HepG2 (cell line): ENCODE results near the gene TMEM14B. TPM values are rescaled to one million over a fixed set of nuclear protein-coding genes. Genes with fewer than 3 reads are reported as not detected.
A peak's percentile ranks its signal among the peaks of the same experiment; 100 is the strongest.

ENCODE experiments used
- ARID2 ChIP-seq: sonication (generic); formaldehyde crosslinking; IDR thresholded peaks from 2 replicates; pipeline ENCODE4 v1.8.1; 2022; ENCODE audit warnings: mild to moderate bottlenecking, missing genetic modification reagents, borderline replicate concordance
- ASH2L ChIP-seq: fragments of 300-600, 200-600 bp; sonication (generic); IDR thresholded peaks from 2 replicates; pipeline ENCODE4 v1.7.0; 2017; ENCODE audit warnings: low read depth, mild to moderate bottlenecking, moderate library complexity, mixed read lengths, low read length; ENCODE audit not compliant: insufficient read length
- CCAR2 ChIP-seq: fragments of 200-400 bp; formaldehyde crosslinking; optimal IDR thresholded peaks from 2 replicates; pipeline ENCODE3; 2018; ENCODE audit warnings: low read depth, mild to moderate bottlenecking, low read length, moderate library complexity
- MXD4 ChIP-seq: IDR thresholded peaks from 2 replicates; pipeline ENCODE4 v1.6.1; 2016; ENCODE audit warnings: mild to moderate bottlenecking, missing biosample characterization, missing genetic modification reagents
- NFKB2 ChIP-seq: sonication (generic); formaldehyde crosslinking; IDR thresholded peaks from 2 replicates; pipeline ENCODE4 v1.4.0; 2020; ENCODE audit warnings: missing genetic modification reagents, borderline replicate concordance
- SMAD3 ChIP-seq: sonication (generic); formaldehyde crosslinking; IDR thresholded peaks from 2 replicates; pipeline ENCODE4 v1.4.0; 2020; ENCODE audit warnings: missing genetic modification reagents
- SP140L ChIP-seq: sonication (generic); formaldehyde crosslinking; IDR thresholded peaks from 2 replicates; pipeline ENCODE4 v1.4.0; 2020; ENCODE audit warnings: missing genetic modification reagents, borderline replicate concordance
- TAF1 ChIP-seq: sonication (generic); formaldehyde crosslinking; IDR thresholded peaks from 2 replicates; pipeline ENCODE4 v1.4.0; 2020; ENCODE audit warnings: missing genetic modification reagents
- TARDBP ChIP-seq: sonication (generic); formaldehyde crosslinking; IDR thresholded peaks from 2 replicates; pipeline ENCODE4 v1.8.0; 2022; ENCODE audit warnings: mild to moderate bottlenecking, missing genetic modification reagents
- ZNF17 ChIP-seq: sonication (generic); formaldehyde crosslinking; IDR thresholded peaks from 2 replicates; pipeline ENCODE4 v1.5.0; 2020; ENCODE audit warnings: mild to moderate bottlenecking, missing genetic modification reagents
- ZNF451 ChIP-seq: sonication (generic); formaldehyde crosslinking; IDR thresholded peaks from 2 replicates; pipeline ENCODE4 v1.5.0; 2020; ENCODE audit warnings: mild to moderate bottlenecking, missing genetic modification reagents
- ZZZ3 ChIP-seq: sonication (generic); formaldehyde crosslinking; IDR thresholded peaks from 2 replicates; pipeline ENCODE4 v1.4.0; 2020; ENCODE audit warnings: missing genetic modification reagents, mild to moderate bottlenecking, borderline replicate concordance
- polyA plus RNA-seq, 8 experiments: library from polyadenylated mRNA; depleted of rRNA in 3 of 8; stranded (reverse) in 7 of 8; unstranded in 1 of 8; fragments of >200 nt; fragmentation: Illumina TruSeq in 4 of 8; extraction: Trizol in 4 of 8; gene quantifications; 2 replicates each; pipeline versions ENCODE4 v1.2.1 to v1.2.3, GENCODE V29; 2011 to 2016; ENCODE audit warnings: low read depth in 4 of 8, missing spikeins in 1 of 8, mixed read lengths in 1 of 8; ENCODE audit not compliant: insufficient read depth in 1 of 8
- total RNA-seq, 5 experiments: library from RNA; depleted of rRNA; stranded (reverse); fragments of >200 nt; fragmentation: Illumina TruSeq; extraction: Trizol; gene quantifications; 2 replicates each; pipeline ENCODE4 v1.2.3, GENCODE V29; 2016; ENCODE audit warnings: low read depth in 1 of 5
- TF ChIP-seq, protein P1 (sequence below): sonication (generic); formaldehyde crosslinking; IDR thresholded peaks from 2 replicates; pipeline ENCODE4 v1.8.0; 2022; ENCODE audit warnings: missing genetic modification reagents, mild to moderate bottlenecking, moderate library complexity, borderline replicate concordance
- TF ChIP-seq, protein P2 (sequence below): sonication (generic); formaldehyde crosslinking; conservative IDR thresholded peaks from 2 replicates; pipeline ENCODE4 v1.4.0; 2020; ENCODE audit warnings: mild to moderate bottlenecking, missing genetic modification reagents, moderate library complexity
- TF ChIP-seq, protein P3 (sequence below): IDR thresholded peaks from 2 replicates; pipeline ENCODE4 v1.6.1; 2012; ENCODE audit warnings: low read depth, low read length, improper control_type of control experiment
- TF ChIP-seq, protein P4 (sequence below): sonication (generic); formaldehyde crosslinking; IDR thresholded peaks from 2 replicates; pipeline ENCODE4 v1.5.0; 2020; ENCODE audit warnings: mild to moderate bottlenecking, missing genetic modification reagents, borderline replicate concordance
- TF ChIP-seq, protein P5 (sequence below): sonication (generic); formaldehyde crosslinking; IDR thresholded peaks from 2 replicates; pipeline ENCODE4 v1.8.1; 2023; ENCODE audit warnings: mild to moderate bottlenecking, missing genetic modification reagents

TMEM14B gene
- total and polyA plus RNA-seq, 2 of the 13 experiments (the other 11 are each of a cell fraction or from before 2014, with no cell fraction given) = 133 to 200 TPM

DNA sequence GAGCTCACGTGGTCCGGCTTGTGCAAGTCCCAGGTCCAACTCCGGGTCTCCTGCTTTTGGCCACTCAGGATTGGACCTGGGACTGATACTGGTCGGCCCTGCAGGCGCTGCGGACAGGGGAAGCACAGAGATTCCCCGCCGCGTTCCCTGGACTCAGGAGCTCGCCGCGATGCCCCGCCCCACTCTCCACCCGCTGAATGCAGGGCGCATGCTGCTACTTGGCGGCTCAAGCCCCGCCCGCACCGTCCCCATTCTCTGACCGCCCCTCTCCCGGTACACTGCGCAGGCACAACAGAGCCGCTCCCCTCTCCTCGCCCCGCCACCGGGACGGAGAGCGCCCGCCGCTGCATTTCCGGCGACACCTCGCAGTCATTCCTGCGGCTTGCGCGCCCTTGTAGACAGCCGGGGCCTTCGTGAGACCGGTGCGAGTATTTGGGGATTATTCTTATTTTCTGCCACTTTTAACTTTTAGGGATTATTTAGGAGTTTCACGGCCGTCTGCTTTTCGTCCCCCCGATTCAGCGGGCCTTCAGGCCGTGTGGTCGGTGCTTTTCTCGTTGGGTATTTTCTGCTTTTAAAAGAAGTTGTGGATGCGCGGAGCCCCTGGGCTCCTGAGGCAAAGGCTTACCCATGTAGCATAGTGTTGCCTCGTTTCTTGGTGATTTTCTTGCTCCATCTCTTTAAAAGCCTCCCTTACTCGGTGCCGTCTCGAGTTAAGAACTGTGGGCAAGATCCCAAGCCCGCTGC is 24.6 kb upstream of the TMEM14B start, which contains the start of gene TMEM14C (continued):
- TF ChIP-seq, protein P1, sequence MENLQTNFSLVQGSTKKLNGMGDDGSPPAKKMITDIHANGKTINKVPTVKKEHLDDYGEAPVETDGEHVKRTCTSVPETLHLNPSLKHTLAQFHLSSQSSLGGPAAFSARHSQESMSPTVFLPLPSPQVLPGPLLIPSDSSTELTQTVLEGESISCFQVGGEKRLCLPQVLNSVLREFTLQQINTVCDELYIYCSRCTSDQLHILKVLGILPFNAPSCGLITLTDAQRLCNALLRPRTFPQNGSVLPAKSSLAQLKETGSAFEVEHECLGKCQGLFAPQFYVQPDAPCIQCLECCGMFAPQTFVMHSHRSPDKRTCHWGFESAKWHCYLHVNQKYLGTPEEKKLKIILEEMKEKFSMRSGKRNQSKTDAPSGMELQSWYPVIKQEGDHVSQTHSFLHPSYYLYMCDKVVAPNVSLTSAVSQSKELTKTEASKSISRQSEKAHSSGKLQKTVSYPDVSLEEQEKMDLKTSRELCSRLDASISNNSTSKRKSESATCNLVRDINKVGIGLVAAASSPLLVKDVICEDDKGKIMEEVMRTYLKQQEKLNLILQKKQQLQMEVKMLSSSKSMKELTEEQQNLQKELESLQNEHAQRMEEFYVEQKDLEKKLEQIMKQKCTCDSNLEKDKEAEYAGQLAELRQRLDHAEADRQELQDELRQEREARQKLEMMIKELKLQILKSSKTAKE (CRISPR knock-in tag) = peak; percentile 86
- TF ChIP-seq SMAD3 (CRISPR knock-in tag) = peak; percentile 74
- TF ChIP-seq TARDBP = peak; percentile 88; the same call in 1 of the 2 replicates
- TF ChIP-seq, protein P2, sequence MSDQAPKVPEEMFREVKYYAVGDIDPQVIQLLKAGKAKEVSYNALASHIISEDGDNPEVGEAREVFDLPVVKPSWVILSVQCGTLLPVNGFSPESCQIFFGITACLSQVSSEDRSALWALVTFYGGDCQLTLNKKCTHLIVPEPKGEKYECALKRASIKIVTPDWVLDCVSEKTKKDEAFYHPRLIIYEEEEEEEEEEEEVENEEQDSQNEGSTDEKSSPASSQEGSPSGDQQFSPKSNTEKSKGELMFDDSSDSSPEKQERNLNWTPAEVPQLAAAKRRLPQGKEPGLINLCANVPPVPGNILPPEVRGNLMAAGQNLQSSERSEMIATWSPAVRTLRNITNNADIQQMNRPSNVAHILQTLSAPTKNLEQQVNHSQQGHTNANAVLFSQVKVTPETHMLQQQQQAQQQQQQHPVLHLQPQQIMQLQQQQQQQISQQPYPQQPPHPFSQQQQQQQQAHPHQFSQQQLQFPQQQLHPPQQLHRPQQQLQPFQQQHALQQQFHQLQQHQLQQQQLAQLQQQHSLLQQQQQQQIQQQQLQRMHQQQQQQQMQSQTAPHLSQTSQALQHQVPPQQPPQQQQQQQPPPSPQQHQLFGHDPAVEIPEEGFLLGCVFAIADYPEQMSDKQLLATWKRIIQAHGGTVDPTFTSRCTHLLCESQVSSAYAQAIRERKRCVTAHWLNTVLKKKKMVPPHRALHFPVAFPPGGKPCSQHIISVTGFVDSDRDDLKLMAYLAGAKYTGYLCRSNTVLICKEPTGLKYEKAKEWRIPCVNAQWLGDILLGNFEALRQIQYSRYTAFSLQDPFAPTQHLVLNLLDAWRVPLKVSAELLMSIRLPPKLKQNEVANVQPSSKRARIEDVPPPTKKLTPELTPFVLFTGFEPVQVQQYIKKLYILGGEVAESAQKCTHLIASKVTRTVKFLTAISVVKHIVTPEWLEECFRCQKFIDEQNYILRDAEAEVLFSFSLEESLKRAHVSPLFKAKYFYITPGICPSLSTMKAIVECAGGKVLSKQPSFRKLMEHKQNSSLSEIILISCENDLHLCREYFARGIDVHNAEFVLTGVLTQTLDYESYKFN = peak; percentile 89
- TF ChIP-seq, protein P3, sequence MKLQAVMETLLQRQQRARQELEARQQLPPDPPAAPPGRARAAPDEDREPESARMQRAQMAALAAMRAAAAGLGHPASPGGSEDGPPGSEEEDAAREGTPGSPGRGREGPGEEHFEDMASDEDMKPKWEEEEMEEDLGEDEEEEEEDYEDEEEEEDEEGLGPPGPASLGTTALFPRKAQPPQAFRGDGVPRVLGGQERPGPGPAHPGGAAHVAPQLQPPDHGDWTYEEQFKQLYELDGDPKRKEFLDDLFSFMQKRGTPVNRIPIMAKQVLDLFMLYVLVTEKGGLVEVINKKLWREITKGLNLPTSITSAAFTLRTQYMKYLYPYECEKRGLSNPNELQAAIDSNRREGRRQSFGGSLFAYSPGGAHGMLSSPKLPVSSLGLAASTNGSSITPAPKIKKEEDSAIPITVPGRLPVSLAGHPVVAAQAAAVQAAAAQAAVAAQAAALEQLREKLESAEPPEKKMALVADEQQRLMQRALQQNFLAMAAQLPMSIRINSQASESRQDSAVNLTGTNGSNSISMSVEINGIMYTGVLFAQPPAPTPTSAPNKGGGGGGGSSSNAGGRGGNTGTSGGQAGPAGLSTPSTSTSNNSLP = peak; percentile 45; the same call in 1 of the 2 replicates
- TF ChIP-seq, protein P4, sequence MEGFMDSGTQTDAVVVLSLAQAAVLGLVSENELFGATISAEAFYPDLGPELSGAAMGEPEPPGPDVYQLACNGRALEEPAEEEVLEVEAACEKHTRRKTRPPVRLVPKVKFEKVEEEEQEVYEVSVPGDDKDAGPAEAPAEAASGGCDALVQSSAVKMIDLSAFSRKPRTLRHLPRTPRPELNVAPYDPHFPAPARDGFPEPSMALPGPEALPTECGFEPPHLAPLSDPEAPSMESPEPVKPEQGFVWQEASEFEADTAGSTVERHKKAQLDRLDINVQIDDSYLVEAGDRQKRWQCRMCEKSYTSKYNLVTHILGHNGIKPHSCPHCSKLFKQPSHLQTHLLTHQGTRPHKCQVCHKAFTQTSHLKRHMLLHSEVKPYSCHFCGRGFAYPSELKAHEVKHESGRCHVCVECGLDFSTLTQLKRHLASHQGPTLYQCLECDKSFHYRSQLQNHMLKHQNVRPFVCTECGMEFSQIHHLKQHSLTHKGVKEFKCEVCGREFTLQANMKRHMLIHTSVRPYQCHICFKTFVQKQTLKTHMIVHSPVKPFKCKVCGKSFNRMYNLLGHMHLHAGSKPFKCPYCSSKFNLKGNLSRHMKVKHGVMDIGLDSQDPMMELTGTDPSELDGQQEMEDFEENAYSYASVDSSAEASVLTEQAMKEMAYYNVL (CRISPR knock-in tag) = peak; percentile 33; the same call in 1 of the 2 replicates
- no peak for TF ChIP-seq ZNF17
- TF ChIP-seq ZZZ3 (CRISPR knock-in tag) = peak; percentile 96
- TF ChIP-seq MXD4 (CRISPR knock-in tag) = peak; percentile 93
- no peak for TF ChIP-seq CCAR2
- TF ChIP-seq, protein P5, sequence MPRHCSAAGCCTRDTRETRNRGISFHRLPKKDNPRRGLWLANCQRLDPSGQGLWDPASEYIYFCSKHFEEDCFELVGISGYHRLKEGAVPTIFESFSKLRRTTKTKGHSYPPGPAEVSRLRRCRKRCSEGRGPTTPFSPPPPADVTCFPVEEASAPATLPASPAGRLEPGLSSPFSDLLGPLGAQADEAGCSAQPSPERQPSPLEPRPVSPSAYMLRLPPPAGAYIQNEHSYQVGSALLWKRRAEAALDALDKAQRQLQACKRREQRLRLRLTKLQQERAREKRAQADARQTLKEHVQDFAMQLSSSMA (CRISPR knock-in tag) = peak; percentile 96
- no peak for TF ChIP-seq SP140L (CRISPR knock-in tag)
- TF ChIP-seq ZNF451 = no peak
- TF ChIP-seq ARID2 (CRISPR knock-in tag) = peak; percentile 71
- peak; percentile 90 for TF ChIP-seq ASH2L
- TF ChIP-seq NFKB2 (CRISPR knock-in tag) = peak; percentile 98
- TF ChIP-seq TAF1 (CRISPR knock-in tag) = peak; percentile 97
